ENCODE data around the gene KCNJ3. TPM values are rescaled to one million over a fixed set of nuclear protein-coding genes. Genes with fewer than 3 reads are reported as not detected.

KCNJ3 gene
- total RNA-seq, 1 experiment from 2014 or later: not detected

- TF ChIP-seq EZH2 (IDR thresholded peaks at IDR 0.05; ENCODE audit: borderline replicate concordance, low read depth, low read length, poor library complexity, severe bottlenecking) (no peak), CTCF (conservative IDR thresholded peaks at IDR 0.05; ENCODE audit: low read depth, low read length) (no peak)
- DNase-seq (ENCODE audit: low spot score): no peak
- intact Hi-C loops (cut with micrococcal nuclease; ENCODE audit: unreplicated experiment): no loop called here
Measured at GRCh38 chr2:154706660-154707059, 8.2 kb downstream of the KCNJ3 start.

DNA sequence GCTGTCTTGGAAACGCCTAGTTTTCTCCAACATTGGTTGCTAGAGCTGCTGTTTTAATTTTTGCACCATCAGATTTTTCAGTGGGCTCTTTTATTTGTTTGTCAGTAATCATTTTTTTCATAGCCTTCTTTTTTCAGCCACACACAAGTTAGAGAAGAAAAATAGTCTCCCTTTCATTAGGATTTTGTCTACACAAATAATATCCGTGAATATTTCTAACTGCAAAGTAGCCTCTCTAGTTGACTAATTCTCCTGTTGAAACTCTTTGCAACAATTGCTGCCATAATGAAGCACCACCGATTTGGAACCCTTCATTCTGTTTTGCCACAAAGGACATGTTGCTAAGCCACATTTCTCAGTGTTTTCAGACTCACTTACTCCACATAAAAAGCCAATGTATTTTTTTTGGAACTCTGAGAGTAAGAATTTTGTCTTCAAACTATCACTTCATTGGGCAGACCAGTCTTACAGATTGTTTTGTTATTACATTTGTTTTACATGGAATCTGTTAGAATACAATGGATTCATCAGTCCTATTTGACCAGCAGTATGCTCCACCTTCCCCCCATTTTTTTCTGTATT, 9.6 kb downstream of the KCNJ3 start:
- CTCF ChIA-PET: no interaction called here
- Histone ChIP-seq H3K27me3 (replicated peaks; ENCODE audit: insufficient read depth, low read depth, low read length, poor library complexity) (peaks cover 12% of the 10 kb centered on the region), H3K36me3 (ENCODE audit: insufficient read depth, low read length, poor library complexity, severe bottlenecking) (no peaks in the 10 kb centered on the region), H3K4me3 (ENCODE audit: low read depth, low read length, poor library complexity, severe bottlenecking) (no peak overlapping the region), H3K4me1 (ENCODE audit: insufficient read depth, low read length, poor library complexity, severe bottlenecking) (no peaks in the 10 kb centered on the region), H3K9me3 (ENCODE audit: low read depth, low read length, poor library complexity, severe bottlenecking) (no peaks in the 10 kb centered on the region), H3K27ac (ENCODE audit: low read depth, low read length, poor library complexity, severe bottlenecking) (no peak overlapping the region)
- no TSS peak for BruUV-seq (replicated peaks)
- intact Hi-C loops (cut with micrococcal nuclease; ENCODE audit: unreplicated experiment): no loop called here
- no peak for TF ChIP-seq CTCF (conservative IDR thresholded peaks at IDR 0.05; ENCODE audit: low read depth, low read length)
- no peak for TF ChIP-seq EZH2 (IDR thresholded peaks at IDR 0.05; ENCODE audit: borderline replicate concordance, low read depth, low read length, poor library complexity, severe bottlenecking)
- POLR2A ChIA-PET (ENCODE audit: low non-redundant PET): no interaction called here
- DNase-seq (ENCODE audit: low spot score): no peak

More at GRCh38 chr2:154706660-154707059, 8.2 kb downstream of the KCNJ3 start:
- no peaks in the 10 kb centered on the region for H3K36me3 ChIP-seq (ENCODE audit: insufficient read depth, low read length, poor library complexity, severe bottlenecking)
- H3K27ac ChIP-seq (ENCODE audit: low read depth, low read length, poor library complexity, severe bottlenecking): no peak overlapping the region
- H3K4me1 ChIP-seq (ENCODE audit: insufficient read depth, low read length, poor library complexity, severe bottlenecking): no peaks in the 10 kb centered on the region
- no peak overlapping the region for H3K4me3 ChIP-seq (ENCODE audit: low read depth, low read length, poor library complexity, severe bottlenecking)
- no peaks in the 10 kb centered on the region for H3K9me3 ChIP-seq (ENCODE audit: low read depth, low read length, poor library complexity, severe bottlenecking)
- H3K27me3 ChIP-seq (replicated peaks; ENCODE audit: insufficient read depth, low read depth, low read length, poor library complexity): peaks cover 19% of the 10 kb centered on the region
- ChIA-PET POLR2A (ENCODE audit: low non-redundant PET) (no interaction called here), CTCF (no interaction called here)
- BruUV-seq (replicated peaks): no TSS peak

DNA sequence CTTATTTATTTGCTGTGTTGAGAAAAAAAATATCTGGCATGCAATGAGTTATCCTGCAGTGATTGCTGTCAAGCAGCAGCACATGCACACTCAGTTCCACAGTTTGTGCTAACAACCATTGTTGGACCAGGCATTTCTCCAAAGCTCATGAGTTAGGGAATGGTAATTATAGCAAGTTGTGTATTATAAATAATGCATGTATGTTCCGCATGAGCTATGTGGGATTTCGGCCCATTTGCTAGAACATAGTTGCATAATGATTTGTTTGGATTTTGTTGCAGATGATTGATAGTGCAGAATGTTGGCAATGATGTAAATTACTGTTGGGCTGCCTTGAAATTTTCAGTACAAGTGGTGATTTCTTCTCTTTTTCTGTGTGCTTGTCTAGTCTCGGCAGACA, 10.7 kb downstream of the KCNJ3 start:
- no peaks in the 10 kb centered on the region for H3K9me3 ChIP-seq (ENCODE audit: low read depth, low read length, poor library complexity, severe bottlenecking)
- H3K27me3 ChIP-seq (replicated peaks; ENCODE audit: insufficient read depth, low read depth, low read length, poor library complexity): peaks cover 9% of the 10 kb centered on the region
- ChIA-PET CTCF (no interaction called here), POLR2A (ENCODE audit: low non-redundant PET) (no interaction called here)
- H3K4me3 ChIP-seq (ENCODE audit: low read depth, low read length, poor library complexity, severe bottlenecking): no peak overlapping the region
- TF ChIP-seq CTCF (conservative IDR thresholded peaks at IDR 0.05; ENCODE audit: low read depth, low read length) (no peak), EZH2 (IDR thresholded peaks at IDR 0.05; ENCODE audit: borderline replicate concordance, low read depth, low read length, poor library complexity, severe bottlenecking) (no peak)
- no peaks in the 10 kb centered on the region for H3K36me3 ChIP-seq (ENCODE audit: insufficient read depth, low read length, poor library complexity, severe bottlenecking)
- DNase-seq (ENCODE audit: low spot score): no peak
- intact Hi-C loops (cut with micrococcal nuclease; ENCODE audit: unreplicated experiment): no loop called here
- no TSS peak for BruUV-seq (replicated peaks)
- H3K27ac ChIP-seq (ENCODE audit: low read depth, low read length, poor library complexity, severe bottlenecking): no peak overlapping the region
- no peaks in the 10 kb centered on the region for H3K4me1 ChIP-seq (ENCODE audit: insufficient read depth, low read length, poor library complexity, severe bottlenecking)

Measured in A673 (cell line).